ENCODE measurements around the gene SP5. TPM values are rescaled to one million over a fixed set of nuclear protein-coding genes. Genes with fewer than 3 reads are reported as not detected.

SP5 gene
- total and polyA plus RNA-seq, 9 of the 15 experiments (the other 6 are each of a cell fraction or from before 2014, with no cell fraction given) = 0.03 to 1.7 (median 0.16) TPM; not detected in 1

DNA sequence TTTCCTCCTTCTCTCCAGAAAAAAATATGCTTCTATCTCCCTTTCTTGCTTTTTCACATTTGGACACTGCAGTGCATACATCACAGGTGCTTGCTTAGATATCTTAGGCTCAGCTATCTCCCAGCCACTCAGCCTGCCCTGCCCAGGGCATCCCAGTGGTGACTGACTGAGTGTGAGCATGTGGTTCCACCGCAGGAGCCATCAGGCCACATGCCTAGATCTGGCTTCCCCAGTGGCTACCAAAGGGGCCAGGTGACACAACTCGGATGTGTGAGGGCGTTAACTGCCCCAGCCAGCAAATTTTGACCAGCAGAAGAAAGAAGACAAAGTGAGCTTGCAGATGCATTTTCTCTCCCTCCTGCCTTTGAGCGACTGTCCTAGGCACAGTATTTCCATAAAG is 25.5 kb downstream of the SP5 start (continued):
- TF ChIP-seq SIX5 (IDR thresholded peaks at IDR 0.05; ENCODE audit: borderline replicate concordance in 1 of 2, insufficient read depth in 1 of 2, low read depth in 1 of 2, low read length in 2 of 2) = no peak
- TF ChIP-seq SP1 (CRISPR knock-in tag; IDR thresholded peaks at IDR 0.05) = no peak
- TF ChIP-seq, protein P1, sequence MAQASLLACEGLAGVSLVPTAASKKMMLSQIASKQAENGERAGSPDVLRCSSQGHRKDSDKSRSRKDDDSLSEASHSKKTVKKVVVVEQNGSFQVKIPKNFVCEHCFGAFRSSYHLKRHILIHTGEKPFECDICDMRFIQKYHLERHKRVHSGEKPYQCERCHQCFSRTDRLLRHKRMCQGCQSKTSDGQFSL (CRISPR knock-in tag; IDR thresholded peaks at IDR 0.05) = no peak
- TF ChIP-seq, protein P1 (tag; IDR thresholded peaks at IDR 0.05) = no peak
- no peak for TF ChIP-seq EWSR1 (IDR thresholded peaks at IDR 0.05; ENCODE audit: borderline replicate concordance, low read depth, partially characterized antibody)
- TF ChIP-seq, protein P2, sequence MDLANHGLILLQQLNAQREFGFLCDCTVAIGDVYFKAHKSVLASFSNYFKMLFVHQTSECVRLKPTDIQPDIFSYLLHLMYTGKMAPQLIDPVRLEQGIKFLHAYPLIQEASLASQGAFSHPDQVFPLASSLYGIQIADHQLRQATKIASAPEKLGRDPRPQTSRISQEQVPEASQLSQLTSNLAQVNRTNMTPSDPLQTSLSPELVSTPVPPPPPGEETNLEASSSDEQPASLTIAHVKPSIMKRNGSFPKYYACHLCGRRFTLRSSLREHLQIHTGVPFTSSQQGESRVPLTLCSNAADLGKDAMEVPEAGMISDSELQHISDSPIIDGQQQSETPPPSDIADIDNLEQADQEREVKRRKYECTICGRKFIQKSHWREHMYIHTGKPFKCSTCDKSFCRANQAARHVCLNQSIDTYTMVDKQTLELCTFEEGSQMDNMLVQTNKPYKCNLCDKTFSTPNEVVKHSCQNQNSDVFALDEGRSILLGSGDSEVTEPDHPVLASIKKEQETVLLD (IDR thresholded peaks at IDR 0.05) = 0 out of 2 replicates have a peak, but pooled peaks have one; percentile 25
- TF ChIP-seq, protein P3, sequence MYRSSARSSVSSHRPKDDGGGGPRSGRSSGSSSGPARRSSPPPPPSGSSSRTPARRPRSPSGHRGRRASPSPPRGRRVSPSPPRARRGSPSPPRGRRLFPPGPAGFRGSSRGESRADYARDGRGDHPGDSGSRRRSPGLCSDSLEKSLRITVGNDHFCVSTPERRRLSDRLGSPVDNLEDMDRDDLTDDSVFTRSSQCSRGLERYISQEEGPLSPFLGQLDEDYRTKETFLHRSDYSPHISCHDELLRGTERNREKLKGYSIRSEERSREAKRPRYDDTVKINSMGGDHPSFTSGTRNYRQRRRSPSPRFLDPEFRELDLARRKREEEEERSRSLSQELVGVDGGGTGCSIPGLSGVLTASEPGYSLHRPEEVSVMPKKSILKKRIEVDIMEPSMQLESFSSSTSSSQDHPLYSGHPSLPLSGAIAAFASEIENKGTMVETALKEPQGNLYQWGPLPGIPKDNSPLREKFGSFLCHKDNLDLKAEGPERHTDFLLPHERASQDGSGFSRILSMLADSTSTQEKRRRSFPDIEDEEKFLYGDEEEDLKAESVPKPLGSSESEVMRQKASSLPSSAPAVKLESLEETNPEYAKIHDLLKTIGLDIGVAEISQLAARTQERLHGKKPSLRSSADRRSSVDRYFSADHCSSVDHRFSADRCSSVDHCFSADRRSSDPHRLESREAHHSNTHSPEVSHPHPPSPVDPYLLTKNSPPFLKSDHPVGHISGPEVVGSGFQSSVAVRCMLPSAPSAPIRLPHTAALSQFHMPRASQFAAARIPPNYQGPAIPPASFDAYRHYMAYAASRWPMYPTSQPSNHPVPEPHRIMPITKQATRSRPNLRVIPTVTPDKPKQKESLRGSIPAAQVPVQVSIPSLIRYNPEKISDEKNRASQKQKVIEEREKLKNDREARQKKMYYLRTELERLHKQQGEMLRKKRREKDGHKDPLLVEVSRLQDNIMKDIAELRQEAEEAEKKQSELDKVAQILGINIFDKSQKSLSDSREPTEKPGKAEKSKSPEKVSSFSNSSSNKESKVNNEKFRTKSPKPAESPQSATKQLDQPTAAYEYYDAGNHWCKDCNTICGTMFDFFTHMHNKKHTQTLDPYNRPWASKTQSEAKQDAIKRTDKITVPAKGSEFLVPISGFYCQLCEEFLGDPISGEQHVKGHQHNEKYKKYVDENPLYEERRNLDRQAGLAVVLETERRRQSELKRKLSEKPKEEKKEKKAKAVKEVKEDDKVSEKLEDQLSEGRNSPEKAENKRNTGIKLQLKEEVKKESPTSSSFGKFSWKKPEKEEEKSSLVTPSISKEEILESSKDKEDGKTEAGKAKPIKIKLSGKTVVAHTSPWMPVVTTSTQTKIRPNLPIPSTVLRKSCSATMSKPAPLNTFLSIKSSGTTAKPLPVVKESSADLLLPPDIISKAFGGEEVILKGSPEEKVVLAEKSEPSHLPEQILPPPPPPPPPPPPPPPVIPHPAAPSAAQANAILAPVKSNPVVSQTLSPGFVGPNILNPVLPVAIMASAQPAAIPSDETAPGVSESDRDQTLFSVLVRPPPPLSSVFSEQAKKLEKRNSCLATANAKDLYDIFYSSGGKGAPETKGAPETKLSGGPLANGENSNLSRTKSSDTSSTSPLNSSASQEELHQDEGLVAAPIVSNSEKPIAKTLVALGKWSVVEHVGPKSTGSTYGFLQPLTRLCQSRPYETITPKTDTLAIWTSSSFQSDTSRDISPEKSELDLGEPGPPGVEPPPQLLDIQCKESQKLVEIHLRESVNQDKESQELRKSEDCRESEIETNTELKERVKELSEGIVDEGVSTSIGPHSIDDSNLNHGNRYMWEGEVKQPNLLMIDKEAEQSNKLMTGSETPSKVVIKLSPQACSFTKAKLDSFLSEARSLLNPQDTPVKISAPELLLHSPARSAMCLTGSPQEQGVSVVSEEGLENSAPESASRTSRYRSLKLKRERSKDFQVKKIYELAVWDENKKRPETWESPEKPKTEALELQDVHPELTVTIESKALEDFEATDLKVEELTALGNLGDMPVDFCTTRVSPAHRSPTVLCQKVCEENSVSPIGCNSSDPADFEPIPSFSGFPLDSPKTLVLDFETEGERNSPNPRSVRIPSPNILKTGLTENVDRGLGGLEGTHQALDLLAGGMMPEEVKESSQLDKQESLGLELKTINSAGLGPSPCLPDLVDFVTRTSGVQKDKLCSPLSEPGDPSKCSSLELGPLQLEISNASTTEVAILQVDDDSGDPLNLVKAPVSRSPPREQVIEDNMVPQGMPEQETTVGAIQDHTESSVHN (IDR thresholded peaks at IDR 0.05; ENCODE audit: borderline replicate concordance in 1 of 2, low read depth in 1 of 2) = no peak
- no peak for TF ChIP-seq ZNF3 (CRISPR knock-in tag; IDR thresholded peaks at IDR 0.05)
- no peak for TF ChIP-seq PRPF4 (IDR thresholded peaks at IDR 0.05; ENCODE audit: insufficient read depth, low read depth, low read length, poor library complexity, severe bottlenecking)
- no peak for TF ChIP-seq ZNF518B (CRISPR knock-in tag; IDR thresholded peaks at IDR 0.05)
- TF ChIP-seq, protein P4, sequence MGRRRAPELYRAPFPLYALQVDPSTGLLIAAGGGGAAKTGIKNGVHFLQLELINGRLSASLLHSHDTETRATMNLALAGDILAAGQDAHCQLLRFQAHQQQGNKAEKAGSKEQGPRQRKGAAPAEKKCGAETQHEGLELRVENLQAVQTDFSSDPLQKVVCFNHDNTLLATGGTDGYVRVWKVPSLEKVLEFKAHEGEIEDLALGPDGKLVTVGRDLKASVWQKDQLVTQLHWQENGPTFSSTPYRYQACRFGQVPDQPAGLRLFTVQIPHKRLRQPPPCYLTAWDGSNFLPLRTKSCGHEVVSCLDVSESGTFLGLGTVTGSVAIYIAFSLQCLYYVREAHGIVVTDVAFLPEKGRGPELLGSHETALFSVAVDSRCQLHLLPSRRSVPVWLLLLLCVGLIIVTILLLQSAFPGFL (CRISPR knock-in tag; IDR thresholded peaks at IDR 0.05) = no peak
